GM19025 (cell line): ENCODE data around the gene SHMT2.

Experiments
- ATAC-seq: cut with Tn5 transposase; IDR thresholded peaks from one replicate; pipeline ENCODE4 v1.9.1; 2021; ENCODE audit warnings: mild to moderate bottlenecking, low read depth, moderate library complexity; ENCODE audit not compliant: unreplicated experiment

The SHMT2 gene

GRCh38 chr12:57213058-57213715 is 16.3 kb upstream of the SHMT2 start:
- no peak for ATAC-seq

DNA sequence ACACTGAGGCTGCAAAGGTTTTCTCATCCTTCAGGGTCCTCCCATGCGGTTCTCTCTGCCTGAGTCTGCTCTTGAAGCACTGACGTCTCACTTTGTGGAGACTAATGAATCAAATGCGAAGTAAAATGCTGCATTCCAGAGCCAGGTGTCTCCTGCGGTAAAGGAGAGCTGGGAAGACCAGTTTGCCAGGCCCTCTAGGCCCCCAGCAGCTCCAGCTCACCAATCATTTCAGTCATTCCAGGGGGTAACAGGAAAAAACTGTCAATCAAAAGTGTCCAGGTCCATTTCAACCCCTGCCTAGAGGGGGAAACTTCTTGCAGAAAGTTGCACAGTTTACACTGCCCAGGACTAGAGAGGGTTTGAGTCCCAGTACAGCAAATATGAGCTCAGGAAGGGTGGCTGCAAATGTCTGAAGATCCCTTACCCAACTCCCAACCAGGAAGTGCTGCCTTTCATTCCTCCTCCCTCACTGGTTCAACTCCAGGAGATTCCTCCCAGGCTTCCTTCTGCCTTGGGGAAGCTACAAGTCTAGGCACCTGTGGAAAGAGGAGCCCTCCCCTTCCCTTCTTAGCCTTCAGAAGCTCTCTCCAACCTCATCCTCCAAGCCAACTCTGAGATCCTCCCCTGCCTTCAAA is 15.6 kb upstream of the SHMT2 start:
- ATAC-seq, result no peak

- ATAC-seq, result no peak
Observed at GRCh38 chr12:57214398-57214781, 15.1 kb upstream of the SHMT2 start.

DNA sequence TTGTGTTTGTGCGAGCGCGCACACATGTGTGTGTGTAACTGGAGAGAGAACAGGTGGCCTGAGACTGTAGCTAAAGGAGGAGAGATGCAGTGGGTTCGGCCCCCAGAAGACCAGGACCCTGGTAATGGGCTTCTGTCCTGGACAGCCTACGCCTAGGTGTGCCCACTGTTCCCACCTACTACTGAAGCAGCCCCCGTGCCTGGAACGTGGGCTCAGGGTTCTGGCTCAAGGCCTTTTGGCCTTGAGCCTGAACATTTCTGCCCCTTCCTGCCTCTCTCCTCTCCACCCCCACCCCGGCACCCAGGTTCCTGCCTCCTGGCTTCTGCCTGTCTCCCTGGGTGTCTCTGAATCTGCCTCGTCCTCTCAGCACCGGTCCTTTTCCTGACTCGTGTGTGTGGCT is 14.4 kb upstream of the SHMT2 start:
- no peak for ATAC-seq

GRCh38 chr12:57215668-57216013 is 13.9 kb upstream of the SHMT2 start:
- no peak for ATAC-seq

GRCh38 chr12:57216014-57216911 is 13.2 kb upstream of the SHMT2 start, which contains the start of gene NXPH4:
TSS of gene NXPH4 (plus strand) at chr12:57216794. CDS start at chr12:57216970, 176 bp downstream.
- no peak for ATAC-seq

DNA sequence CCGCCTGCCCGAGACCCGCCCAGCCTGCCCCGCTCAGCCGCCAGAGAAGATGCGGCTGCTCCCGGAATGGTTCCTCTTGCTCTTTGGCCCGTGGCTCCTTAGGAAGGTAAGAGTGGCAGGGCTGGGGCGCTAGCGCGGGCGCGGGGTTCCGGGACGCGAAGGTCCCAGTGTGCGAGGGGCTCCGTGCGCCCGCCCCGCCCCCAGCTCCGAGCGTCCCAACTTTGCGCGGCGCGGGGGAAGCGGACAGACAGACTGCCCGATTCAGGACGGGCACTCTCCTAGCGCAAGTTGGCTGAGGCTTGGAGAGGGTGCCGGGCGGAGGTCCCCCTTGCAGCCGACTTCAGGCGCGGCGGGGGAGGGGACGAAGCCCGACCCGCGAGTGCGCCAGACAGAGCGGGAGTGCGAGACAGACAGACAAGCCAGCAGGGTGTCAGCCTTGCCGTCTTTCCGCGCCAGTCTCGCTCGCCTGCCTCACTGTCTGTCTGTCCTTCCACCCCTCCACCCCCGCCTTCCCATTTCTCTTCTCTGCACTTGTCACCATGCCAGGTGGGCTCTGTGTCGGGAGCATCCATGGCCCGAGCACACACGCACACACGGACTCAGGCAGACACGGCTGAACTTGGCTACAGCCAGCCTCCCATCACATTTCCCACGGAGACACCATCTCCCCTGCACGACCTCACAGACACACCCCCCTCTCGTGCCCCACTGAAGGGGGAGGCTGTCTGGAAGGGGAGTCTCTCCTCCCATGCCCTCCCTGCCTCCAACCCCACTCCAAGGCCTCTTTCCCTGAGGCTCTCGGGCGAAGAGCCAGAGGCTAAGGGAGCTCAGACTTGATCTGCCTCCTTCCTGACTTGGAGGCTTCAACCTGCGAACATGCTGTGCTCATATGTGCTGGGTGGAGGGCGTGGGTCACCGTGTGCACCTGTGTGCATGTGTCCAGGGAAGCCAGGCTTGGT is 12.3 kb upstream of the SHMT2 start:
- ATAC-seq, result no peak

DNA sequence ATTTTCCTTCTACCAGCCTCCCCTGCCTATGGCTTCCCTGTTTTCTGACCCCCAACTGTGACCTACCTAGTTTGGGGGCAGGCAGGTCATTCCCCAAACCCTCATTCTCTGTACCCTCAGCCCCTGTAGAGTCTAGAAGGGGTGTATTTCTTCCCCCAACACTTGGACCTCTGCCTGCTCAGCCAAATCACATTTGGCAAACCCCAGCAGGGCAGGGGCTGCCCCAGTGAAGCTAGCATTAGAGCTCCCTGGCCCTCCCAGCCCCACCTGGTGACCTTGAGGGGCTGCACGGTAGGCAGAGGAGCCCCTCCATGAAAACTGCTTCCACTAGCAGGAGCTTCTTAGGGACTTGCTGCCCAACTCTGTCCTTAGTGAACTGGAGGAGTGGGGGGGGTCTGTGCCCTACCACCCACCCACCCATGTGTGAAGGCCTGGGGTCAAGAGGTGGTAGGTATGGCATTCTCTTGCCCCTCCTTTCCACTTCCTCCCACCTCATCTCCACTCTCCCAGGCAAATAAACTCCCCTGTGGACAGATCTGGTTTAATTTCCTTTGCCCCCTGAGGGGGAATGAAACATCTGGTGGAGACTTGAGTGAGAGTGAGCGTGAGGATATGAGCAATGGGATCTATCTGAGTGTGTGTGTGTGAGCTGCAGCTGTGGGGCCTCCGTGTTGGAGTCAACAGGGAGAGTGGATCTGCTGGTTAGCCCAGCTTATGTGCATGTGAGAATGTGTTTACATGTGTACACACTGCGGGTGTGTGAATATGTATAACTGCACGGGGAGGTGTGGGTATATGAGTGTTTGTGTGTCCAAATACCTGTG is 11.3 kb upstream of the SHMT2 start:
- no peak for ATAC-seq

DNA sequence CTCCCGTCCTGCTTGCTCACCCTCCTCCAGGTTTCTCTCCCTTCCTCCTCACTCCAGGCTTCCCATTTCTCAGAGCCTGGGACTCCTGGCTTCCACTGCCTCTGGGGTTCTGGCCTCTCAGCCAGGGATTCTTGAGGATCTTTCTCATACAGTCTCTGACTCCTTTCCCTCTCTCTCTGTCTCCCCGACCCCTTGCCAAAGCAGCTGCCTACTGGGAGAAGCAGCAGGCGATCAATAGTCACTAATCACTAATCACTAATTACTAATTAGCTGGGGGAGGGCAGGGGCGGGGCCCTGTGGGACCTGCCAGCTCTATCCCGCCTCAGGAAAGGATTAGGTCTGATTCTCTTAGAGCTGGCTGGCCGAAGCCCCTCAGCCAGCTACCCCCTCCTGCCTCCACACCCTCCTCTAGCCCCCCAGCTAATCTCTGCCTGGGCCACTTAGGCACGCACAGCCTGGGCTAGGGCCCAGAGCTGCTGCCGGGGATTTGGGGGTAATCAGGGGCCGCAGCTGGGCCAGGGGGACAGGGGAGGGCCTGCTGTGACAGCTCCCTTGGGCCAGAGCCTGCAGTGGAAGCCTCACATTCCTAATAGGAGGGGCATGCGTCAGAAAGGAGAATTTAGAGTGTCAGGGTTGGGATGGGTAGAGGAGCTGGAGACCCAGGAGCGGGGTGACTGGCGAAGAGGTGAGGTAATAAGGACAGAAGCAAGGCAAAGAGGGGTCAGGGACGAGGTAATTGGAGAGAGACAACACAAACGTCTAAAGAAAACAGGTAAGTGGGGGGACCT is 10.1 kb upstream of the SHMT2 start:
- ATAC-seq, result no peak

- ATAC-seq, result no peak
Observed at GRCh38 chr12:57219993-57220754, 9.3 kb upstream of the SHMT2 start.

DNA sequence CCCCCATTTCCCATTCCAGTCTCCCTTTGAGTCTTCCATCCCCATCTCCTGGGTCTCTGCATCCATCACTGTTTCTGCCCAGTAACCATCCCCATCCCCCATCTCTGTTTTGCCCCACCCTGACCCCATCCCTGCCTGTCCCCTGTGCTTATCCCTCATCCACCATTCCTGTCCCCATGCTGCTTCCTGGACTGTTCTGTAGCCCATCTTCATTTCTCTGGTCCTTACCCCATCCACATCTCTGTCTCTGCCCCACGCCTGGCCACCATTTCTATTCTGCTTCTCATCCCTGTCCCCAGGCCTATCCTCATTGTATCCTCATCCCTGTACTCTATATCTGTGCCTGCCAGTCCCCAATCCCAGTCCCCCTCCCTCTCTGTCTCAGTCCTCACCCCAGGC is 8.7 kb upstream of the SHMT2 start:
- ATAC-seq, result no peak

DNA sequence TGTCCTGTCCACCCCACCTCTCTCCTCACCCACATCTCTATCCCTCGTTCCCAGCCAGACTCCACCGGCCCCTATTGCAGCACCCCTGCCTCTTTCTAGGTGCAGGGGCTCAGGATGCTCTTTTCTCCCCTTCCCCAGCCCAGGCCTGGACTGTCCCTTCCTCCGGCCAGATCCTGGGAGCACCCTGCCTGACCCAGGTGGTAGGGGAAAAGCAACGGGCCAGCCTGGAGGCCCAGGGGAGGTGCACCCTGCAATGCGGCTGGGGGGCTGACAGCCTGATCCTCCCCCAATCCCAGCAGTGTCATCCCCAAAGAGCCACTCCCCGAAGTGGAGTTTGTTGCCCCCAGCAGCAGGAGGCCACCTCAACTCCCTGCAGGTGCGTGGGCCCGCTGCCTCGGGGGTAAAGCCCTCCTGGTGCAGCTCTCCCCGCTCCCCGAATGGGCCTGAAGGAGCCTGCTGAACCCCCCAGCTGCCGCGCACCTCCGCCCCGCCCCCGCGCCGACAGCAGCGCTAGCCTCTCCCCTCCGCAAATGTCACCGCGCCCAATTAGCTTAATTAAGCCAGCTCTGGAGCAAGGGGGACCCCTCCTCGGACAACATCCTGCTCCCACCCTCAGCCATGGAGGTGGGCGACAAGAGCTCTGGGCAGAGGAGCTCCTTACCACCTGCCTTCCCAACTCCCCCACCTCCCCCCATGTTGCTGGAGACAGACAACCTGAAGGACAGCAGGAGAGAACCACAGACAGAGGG is 8.2 kb upstream of the SHMT2 start:
- ATAC-seq, result no peak

GRCh38 chr12:57222286-57223190 is 7.0 kb upstream of the SHMT2 start:
- ATAC-seq, result no peak

DNA sequence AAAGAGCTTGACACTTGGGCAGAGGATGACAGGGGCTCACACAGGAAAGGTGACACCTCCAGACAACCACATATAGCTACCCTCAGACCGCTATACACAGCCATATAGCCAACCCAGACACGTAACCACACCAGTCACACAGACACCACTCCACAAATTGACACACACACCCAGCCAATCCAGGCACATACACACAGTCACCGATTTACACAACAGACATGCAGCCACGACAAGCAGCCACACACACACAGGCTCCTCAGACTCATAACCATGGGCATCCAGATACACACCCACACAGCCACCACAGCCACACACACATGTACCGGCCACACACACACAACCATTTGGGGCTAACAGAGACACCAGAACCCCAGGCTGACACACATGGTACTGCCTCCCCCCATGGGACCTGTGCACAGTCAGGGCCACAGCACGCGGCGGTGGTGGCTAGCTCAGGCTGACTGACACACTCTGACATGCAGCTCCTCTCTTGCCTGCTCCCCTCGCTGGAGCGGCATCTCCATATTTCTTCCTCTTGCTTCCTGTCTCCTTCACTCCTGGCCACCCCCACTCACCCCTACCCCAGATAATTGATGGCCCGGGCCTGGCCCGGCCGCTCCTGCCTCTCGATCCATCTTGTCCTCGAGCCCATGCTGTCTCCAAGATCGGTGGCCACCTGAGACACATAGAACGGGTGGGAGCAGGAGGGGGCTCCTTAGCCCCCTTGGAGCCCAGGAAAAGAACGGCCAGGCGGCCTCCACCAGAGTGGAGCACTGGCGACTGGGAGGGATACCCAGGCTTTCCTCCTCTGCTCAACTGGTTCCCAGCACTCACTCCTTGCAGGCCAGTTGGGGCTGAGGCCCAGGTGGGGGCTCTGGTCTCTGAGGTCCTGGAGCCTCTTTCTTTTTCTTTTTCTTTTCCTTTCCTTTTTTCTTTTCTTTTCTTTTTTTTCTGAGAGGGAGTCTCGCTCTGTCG is 6.0 kb upstream of the SHMT2 start:
- ATAC-seq, result no peak

GRCh38 chr12:57224278-57224972 is 5.1 kb upstream of the SHMT2 start:
- ATAC-seq, result no peak
